ENCODE data around the gene SKA1. TPM values are rescaled to one million over a fixed set of nuclear protein-coding genes. Genes with fewer than 3 reads are reported as not detected.

SKA1 gene
- polyA plus RNA-seq, 1 donor from 2014 or later, result 0.97 TPM

- H3K9me3 ChIP-seq (ENCODE audit: low read length), result peaks cover 3% of the 10 kb centered on the region
- no peaks in the 10 kb centered on the region for H3K9me2 ChIP-seq (ENCODE audit: insufficient read depth, low read length)
- no peak overlapping the region for H3K9ac ChIP-seq (ENCODE audit: low read length)
- H3K79me2 ChIP-seq (replicated peaks; ENCODE audit: insufficient read depth, low read length), result no peaks in the 10 kb centered on the region
- H3K27me3 ChIP-seq (ENCODE audit: insufficient read depth, low read depth, low read length), result no peaks in the 10 kb centered on the region
- TF ChIP-seq RAD21 (conservative IDR thresholded peaks at IDR 0.05) (no peak), SMC3 (conservative IDR thresholded peaks at IDR 0.05; ENCODE audit: poor library complexity) (no peak), CTCF (IDR thresholded peaks at IDR 0.05; ENCODE audit: poor library complexity, severe bottlenecking) (no peak), EP300 (conservative IDR thresholded peaks at IDR 0.05; ENCODE audit: poor library complexity, severe bottlenecking) (no peak), MXI1 (conservative IDR thresholded peaks at IDR 0.05; ENCODE audit: poor library complexity, severe bottlenecking) (no peak), EZH2 (IDR thresholded peaks at IDR 0.05; ENCODE audit: borderline replicate concordance, insufficient read depth, low read length, poor library complexity, severe bottlenecking) (no peak), POLR2AphosphoS5 (IDR thresholded peaks at IDR 0.05) (no peak), TAF1 (IDR thresholded peaks at IDR 0.05; ENCODE audit: low read depth) (no peak)
- TF ChIP-seq, protein P1, sequence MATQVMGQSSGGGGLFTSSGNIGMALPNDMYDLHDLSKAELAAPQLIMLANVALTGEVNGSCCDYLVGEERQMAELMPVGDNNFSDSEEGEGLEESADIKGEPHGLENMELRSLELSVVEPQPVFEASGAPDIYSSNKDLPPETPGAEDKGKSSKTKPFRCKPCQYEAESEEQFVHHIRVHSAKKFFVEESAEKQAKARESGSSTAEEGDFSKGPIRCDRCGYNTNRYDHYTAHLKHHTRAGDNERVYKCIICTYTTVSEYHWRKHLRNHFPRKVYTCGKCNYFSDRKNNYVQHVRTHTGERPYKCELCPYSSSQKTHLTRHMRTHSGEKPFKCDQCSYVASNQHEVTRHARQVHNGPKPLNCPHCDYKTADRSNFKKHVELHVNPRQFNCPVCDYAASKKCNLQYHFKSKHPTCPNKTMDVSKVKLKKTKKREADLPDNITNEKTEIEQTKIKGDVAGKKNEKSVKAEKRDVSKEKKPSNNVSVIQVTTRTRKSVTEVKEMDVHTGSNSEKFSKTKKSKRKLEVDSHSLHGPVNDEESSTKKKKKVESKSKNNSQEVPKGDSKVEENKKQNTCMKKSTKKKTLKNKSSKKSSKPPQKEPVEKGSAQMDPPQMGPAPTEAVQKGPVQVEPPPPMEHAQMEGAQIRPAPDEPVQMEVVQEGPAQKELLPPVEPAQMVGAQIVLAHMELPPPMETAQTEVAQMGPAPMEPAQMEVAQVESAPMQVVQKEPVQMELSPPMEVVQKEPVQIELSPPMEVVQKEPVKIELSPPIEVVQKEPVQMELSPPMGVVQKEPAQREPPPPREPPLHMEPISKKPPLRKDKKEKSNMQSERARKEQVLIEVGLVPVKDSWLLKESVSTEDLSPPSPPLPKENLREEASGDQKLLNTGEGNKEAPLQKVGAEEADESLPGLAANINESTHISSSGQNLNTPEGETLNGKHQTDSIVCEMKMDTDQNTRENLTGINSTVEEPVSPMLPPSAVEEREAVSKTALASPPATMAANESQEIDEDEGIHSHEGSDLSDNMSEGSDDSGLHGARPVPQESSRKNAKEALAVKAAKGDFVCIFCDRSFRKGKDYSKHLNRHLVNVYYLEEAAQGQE (IDR thresholded peaks at IDR 0.05; ENCODE audit: borderline replicate concordance), result no peak
- H3F3A ChIP-seq (ENCODE audit: insufficient read depth, low read length, poor library complexity, severe bottlenecking), result no peaks in the 10 kb centered on the region
- H2AFZ ChIP-seq (ENCODE audit: low read depth, low read length), result no peak overlapping the region
- H4K20me1 ChIP-seq (ENCODE audit: insufficient read depth), result no peaks in the 10 kb centered on the region
- no peaks in the 10 kb centered on the region for H3K36me3 ChIP-seq (ENCODE audit: insufficient read depth, low read length)
- no peak overlapping the region for H3K4me2 ChIP-seq (ENCODE audit: low read length)
- no peak overlapping the region for H3K27ac ChIP-seq (ENCODE audit: low read length)
- no peak overlapping the region for H3K4me3 ChIP-seq (ENCODE audit: low read length)
Observed at GRCh38 chr18:50428531-50429206, 53.8 kb downstream of the SKA1 start.

DNA sequence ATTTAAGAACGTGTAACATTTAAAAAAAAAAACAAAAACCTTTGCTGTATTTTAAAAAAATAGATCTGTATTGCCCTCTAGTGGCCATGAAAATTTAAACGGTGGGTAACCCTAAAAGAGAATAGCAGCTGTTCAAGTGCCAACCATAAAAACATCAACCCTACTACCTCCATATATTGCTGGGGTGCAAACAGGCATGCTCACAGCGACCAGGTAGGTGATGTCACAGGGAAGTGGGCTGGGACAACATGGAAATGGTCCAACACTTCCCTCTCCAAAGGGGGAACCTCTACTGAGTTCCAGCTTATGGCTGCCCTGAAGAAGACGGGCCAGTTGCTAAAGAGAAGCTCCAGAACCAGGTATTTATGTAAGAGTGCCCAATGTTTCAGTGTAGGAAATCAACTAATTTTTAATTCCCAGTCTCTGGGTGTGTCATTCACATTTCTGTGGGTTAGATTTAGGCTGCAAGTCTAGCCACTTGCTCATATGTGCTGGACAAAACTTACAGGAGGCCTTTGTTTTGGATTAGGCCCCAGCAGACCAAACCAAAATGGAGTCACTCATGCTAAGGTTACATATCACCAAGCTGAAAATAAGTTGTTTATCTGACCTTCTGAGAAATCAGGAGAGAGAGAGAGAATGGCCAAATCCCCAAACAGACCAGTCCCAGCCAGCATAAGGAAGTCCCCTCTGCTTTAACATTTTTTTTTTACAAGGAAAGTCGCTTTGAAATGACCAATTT is 54.5 kb downstream of the SKA1 start:
- H2AFZ ChIP-seq (ENCODE audit: low read depth, low read length), result no peak overlapping the region

More for the DNA sequence above, 54.5 kb downstream of the SKA1 start:
- Histone ChIP-seq H3K27me3 (ENCODE audit: insufficient read depth, low read depth, low read length) (no peaks in the 10 kb centered on the region), H3K9ac (ENCODE audit: low read length) (no peak overlapping the region), H3K9me3 (ENCODE audit: low read length) (peaks cover 3% of the 10 kb centered on the region), H4K20me1 (ENCODE audit: insufficient read depth) (no peaks in the 10 kb centered on the region), H3K36me3 (ENCODE audit: insufficient read depth, low read length) (no peaks in the 10 kb centered on the region), H3K9me2 (ENCODE audit: insufficient read depth, low read length) (no peaks in the 10 kb centered on the region), H3K4me2 (ENCODE audit: low read length) (no peak overlapping the region), H3K79me2 (replicated peaks; ENCODE audit: insufficient read depth, low read length) (no peaks in the 10 kb centered on the region), H3K27ac (ENCODE audit: low read length) (no peak overlapping the region), H3K4me3 (ENCODE audit: low read length) (no peak overlapping the region), H3F3A (ENCODE audit: insufficient read depth, low read length, poor library complexity, severe bottlenecking) (no peaks in the 10 kb centered on the region)
- TF ChIP-seq, protein P1 (IDR thresholded peaks at IDR 0.05; ENCODE audit: borderline replicate concordance), result no peak
- TF ChIP-seq MXI1 (conservative IDR thresholded peaks at IDR 0.05; ENCODE audit: poor library complexity, severe bottlenecking) (no peak), EP300 (conservative IDR thresholded peaks at IDR 0.05; ENCODE audit: poor library complexity, severe bottlenecking) (no peak), CTCF (IDR thresholded peaks at IDR 0.05; ENCODE audit: poor library complexity, severe bottlenecking) (peak; percentile 61), EZH2 (IDR thresholded peaks at IDR 0.05; ENCODE audit: borderline replicate concordance, insufficient read depth, low read length, poor library complexity, severe bottlenecking) (no peak), SMC3 (conservative IDR thresholded peaks at IDR 0.05; ENCODE audit: poor library complexity) (peak; percentile 64), RAD21 (conservative IDR thresholded peaks at IDR 0.05) (peak; percentile 56), POLR2AphosphoS5 (IDR thresholded peaks at IDR 0.05) (no peak), TAF1 (IDR thresholded peaks at IDR 0.05; ENCODE audit: low read depth) (no peak)

Measured in neural cell (in vitro differentiated cells).